MCF 10A (cell line): ENCODE measurements around the gene LBHD2. TPM values are rescaled to one million over a fixed set of nuclear protein-coding genes. Genes with fewer than 3 reads are reported as not detected.

ENCODE experiments used
- BruUV-seq: library from RNA; stranded (reverse); fragments of 400-500 nt; replicated peaks from 2 replicates; lab custom pipeline; 2021; lab: Mats Ljungman, UMichigan
- CTCF ChIA-PET: fragments of 300-600 bp; sonication (Branson Sonifier 250); formaldehyde crosslinking; extraction: SDS; loops from one replicate; lab custom pipeline; 2021; ENCODE audit warnings: antibody characterized with exemption, inconsistent platforms; lab: Yijun Ruan, JAX
- POLR2A ChIA-PET: fragments of 300-600, 350-650 bp; sonication (Branson Sonifier 250); formaldehyde crosslinking; extraction: SDS; loops from one replicate; lab custom pipeline; 2020; ENCODE audit warnings: antibody characterized with exemption, inconsistent platforms; lab: Yijun Ruan, JAX
- DNase-seq: peaks from one replicate; pipeline ENCODE4 v3.0.0-alpha.2; 2018; ENCODE audit not compliant: unreplicated experiment
- H3K27ac Mint-ChIP-seq: one replicate; pipeline ENCODE4 v1.8.0; 2022; ENCODE audit warnings: mild to moderate bottlenecking, low read depth, mixed read lengths; ENCODE audit not compliant: unreplicated experiment
- H3K27me3 Mint-ChIP-seq: one replicate; pipeline ENCODE4 v1.8.0; 2022; ENCODE audit warnings: mixed read lengths; ENCODE audit not compliant: insufficient read depth, unreplicated experiment
- H3K36me3 Mint-ChIP-seq: one replicate; pipeline ENCODE4 v1.8.0; 2022; ENCODE audit warnings: mild to moderate bottlenecking, moderate library complexity, mixed read lengths; ENCODE audit not compliant: insufficient read depth, unreplicated experiment
- H3K4me1 Mint-ChIP-seq: one replicate; pipeline ENCODE4 v1.8.0; 2022; ENCODE audit warnings: mixed read lengths; ENCODE audit not compliant: insufficient read depth, unreplicated experiment
- H3K4me3 Mint-ChIP-seq: one replicate; pipeline ENCODE4 v1.8.0; 2022; ENCODE audit warnings: mild to moderate bottlenecking, moderate library complexity, mixed read lengths; ENCODE audit not compliant: unreplicated experiment
- H3K9me3 Mint-ChIP-seq: one replicate; pipeline ENCODE4 v1.8.0; 2022; ENCODE audit warnings: mixed read lengths; ENCODE audit not compliant: unreplicated experiment
- CTCF ChIP-seq: fragments of 200-600 bp; IDR thresholded peaks from one replicate; pipeline ENCODE4 v1.8.0; 2022; ENCODE audit warnings: antibody characterized with exemption, mild to moderate bottlenecking; ENCODE audit not compliant: unreplicated experiment
- intact Hi-C: fragments of 100-400 bp; cut with micrococcal nuclease; formaldehyde crosslinking; loops from 2 replicates; pipeline ENCODE4 v1.14.1; 2022
- total RNA-seq: library from RNA; stranded (reverse); gene quantifications from 2 replicates; pipeline ENCODE4 v1.2.3, GENCODE V29; 2022

The LBHD2 gene
- total RNA-seq, 1 experiment from 2014 or later = not detected

DNA sequence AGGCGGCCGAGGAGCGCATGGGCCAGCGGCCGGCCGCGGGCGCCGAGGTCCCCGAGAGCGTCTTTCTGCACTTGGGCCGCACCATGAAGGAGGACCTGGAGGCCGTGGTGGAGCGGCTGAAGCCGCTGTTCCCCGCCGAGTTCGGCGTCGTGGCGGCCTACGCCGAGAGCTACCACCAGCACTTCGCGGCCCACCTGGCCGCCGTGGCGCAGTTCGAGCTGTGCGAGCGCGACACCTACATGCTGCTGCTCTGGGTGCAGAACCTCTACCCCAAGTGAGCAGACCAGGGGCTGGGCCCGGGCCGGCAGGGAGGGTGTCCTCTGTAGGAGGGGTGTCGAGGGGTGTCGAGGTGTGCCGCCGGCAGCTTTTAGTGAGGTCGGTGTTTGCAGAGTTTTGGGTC is 43.3 kb downstream of the LBHD2 start:
- BruUV-seq = no TSS peak
- Mint-ChIP-seq H3K4me1 (peaks cover 50% of the 10 kb centered on the region), H3K27ac (no peak overlapping the region), H3K36me3 (no peaks in the 10 kb centered on the region), H3K27me3 (no peaks in the 10 kb centered on the region), H3K4me3 (no peak overlapping the region), H3K9me3 (no peaks in the 10 kb centered on the region)
- ChIA-PET CTCF (interaction anchor here (0.6 to 7.3 kb wide), 15 partner anchors 8 to 263 kb away, joined by 3 to 50 read pairs (median 4); no protein-coding TSS in a partner anchor), POLR2A (interaction anchor here (0.7 to 2.0 kb wide), 7 partner anchors 10 to 206 kb away, joined by 3 to 10 read pairs (median 4); partner anchors contain the start of gene EIF5)
- no peak for TF ChIP-seq CTCF
- intact Hi-C loops = no loop called here
- DNase-seq = no peak

DNA sequence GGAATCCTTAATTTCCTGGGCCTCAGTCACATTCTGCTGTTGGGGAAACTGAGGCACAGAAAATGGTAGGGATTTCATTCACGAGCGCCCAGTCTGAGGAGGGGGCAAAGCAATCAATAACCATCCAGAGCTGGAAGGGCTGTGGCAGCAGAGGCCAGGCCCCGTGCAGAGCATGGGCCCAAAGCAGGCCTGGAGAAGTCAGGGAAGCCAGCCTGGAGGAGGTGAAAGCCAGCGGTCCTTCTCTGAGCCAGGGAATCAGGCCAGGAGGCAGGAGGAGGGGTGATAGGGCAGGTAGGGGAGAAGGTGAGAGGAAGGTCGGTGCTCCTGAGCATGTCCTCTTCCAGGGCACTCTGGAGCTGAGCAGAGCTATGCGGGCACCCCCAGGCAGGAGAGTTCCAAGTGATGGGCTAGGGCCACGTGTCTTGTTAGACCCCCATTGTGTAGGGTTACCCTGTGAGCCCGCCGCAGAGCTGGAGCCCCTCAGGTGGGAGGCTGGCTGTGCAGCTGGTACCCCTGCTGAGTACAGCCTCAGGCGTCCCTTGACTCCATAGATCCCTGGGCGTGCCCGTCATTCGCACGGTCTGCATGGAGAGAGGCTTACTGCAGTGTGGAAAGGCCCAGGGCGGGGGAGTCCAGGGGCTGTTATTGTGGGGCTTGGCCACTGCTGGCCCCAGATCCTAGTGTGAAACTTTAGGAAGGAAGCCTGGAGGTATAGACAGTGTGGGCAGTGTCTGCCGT is 44.0 kb downstream of the LBHD2 start:
- Mint-ChIP-seq H3K27ac (peak overlapping the region; percentile 11), H3K9me3 (no peaks in the 10 kb centered on the region), H3K4me3 (peak overlapping the region; percentile 37), H3K4me1 (peaks cover 50% of the 10 kb centered on the region), H3K27me3 (no peaks in the 10 kb centered on the region), H3K36me3 (no peaks in the 10 kb centered on the region)
- TF ChIP-seq CTCF = no peak
- POLR2A ChIA-PET = interaction anchor here (1.3 to 2.0 kb wide), 4 partner anchors 9 to 208 kb away, joined by 3 to 10 read pairs (median 4); partner anchors contain the start of gene EIF5
- peak; percentile 76 for DNase-seq
- no TSS peak for BruUV-seq
- intact Hi-C loops = no loop called here
- CTCF ChIA-PET = interaction anchor here (0.7 to 7.3 kb wide), 9 partner anchors 8 to 262 kb away, joined by 3 to 50 read pairs (median 4); no protein-coding TSS in a partner anchor

- H3K27ac Mint-ChIP-seq = peak overlapping the region; percentile 11
- no peak for TF ChIP-seq CTCF
- H3K9me3 Mint-ChIP-seq = no peaks in the 10 kb centered on the region
- BruUV-seq = no TSS peak
- H3K27me3 Mint-ChIP-seq = no peaks in the 10 kb centered on the region
- POLR2A ChIA-PET = interaction anchor here (0.9 to 2.0 kb wide), 5 partner anchors 8 to 207 kb away, joined by 3 to 10 read pairs (median 5); no protein-coding TSS in a partner anchor
- CTCF ChIA-PET = interaction anchor here (0.6 to 7.3 kb wide), 5 partner anchors 9 to 262 kb away, joined by 3 to 50 read pairs (median 4); no protein-coding TSS in a partner anchor
- DNase-seq = peak; percentile 85
- intact Hi-C loops = no loop called here
- no peaks in the 10 kb centered on the region for H3K36me3 Mint-ChIP-seq
- peak overlapping the region; percentile 37 for H3K4me3 Mint-ChIP-seq
- H3K4me1 Mint-ChIP-seq = peaks cover 50% of the 10 kb centered on the region
Measured at GRCh38 chr14:103128631-103129300, 44.8 kb downstream of the LBHD2 start.
